HUDEP-2 (cell line): ENCODE data around the gene SLC4A11.
A peak's percentile ranks its signal among the peaks of the same experiment; 100 is the strongest.

ENCODE experiments used
- DNase-seq, 76 experiments: peaks; one replicate each; lab custom pipeline; 2025; ENCODE audit not compliant: unreplicated experiment in 76 of 76; lab: John Stamatoyannopoulos, UW

SLC4A11 gene

DNA sequence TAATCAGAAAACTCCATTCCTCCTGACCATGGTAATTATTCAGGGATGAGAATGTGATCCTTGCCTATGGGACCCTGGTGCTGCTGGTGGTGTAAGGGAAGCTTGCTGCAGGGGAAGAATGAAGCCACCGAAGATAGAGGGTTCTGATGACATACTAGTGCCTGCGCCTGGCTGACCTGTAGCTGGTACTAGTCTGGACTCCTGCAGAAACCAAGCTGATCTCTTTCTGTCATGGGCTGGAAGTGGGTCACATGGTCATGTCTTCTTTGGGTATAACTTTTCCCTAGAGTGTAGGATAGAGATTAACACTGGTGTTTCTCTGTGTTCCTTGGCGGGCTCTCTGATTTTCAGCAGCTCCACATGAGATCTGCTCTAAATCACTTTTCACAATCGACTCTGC is 8.6 kb upstream of the SLC4A11 start:
- no peak for DNase-seq

DNA sequence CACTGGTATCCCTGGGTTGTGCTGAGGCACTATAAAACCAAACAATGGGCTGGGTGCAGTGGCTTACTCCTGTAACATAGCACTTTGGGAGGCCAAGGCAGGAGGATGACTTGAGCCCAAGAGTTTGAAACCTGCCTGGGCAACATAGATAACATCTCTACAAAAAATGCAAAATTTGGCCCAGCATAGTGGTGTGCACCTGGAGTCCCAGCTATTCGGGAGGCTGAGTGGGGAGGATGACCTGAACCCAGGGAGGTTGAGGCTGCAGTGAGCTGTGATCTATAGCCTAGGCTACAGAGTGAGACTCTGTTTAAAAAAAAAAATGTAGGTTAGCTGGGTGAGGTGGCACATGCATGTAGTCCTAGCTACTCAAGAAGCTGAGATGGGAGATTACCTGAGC is 7.7 kb upstream of the SLC4A11 start:
- DNase-seq = no peak

DNA sequence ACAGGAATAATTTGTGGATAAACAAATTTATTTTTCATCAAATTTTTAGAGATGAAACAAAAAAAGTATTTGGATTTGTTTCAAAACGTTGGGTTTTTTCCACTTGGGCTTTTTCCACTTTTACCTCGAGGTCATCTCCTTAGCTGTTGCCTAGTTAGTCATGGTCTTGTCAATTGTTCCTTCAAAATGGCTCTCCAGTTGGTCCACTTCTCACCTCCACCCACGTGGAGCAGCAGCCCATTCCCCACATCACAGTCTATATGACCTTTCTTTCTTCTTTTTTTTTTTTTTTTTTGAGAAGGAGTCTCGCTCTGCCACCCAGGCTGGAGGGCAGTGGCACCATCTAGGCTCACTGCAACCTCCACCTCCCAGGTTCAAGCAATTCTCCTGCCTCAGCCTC is 6.7 kb upstream of the SLC4A11 start:
- DNase-seq = no peak

DNA sequence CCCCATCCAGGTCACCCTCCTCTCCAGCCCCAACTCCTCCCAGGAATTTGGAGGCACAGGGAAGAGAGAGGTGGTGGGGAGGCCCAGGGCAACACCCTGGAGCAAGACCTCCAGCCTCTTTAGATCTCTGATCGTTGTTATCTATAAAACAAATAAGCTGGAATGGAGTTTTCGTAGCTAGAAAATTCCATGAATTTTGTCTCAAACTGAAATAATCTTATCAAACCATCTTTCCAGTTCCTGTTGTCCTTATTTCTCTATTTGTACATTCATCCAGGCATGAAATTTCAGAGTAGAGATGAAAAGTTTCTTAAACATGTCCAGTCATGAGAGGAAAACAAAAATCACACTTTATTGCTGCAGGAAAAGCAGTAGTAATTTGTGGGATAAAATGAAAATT is 6.2 kb upstream of the SLC4A11 start:
- no peak for DNase-seq

DNA sequence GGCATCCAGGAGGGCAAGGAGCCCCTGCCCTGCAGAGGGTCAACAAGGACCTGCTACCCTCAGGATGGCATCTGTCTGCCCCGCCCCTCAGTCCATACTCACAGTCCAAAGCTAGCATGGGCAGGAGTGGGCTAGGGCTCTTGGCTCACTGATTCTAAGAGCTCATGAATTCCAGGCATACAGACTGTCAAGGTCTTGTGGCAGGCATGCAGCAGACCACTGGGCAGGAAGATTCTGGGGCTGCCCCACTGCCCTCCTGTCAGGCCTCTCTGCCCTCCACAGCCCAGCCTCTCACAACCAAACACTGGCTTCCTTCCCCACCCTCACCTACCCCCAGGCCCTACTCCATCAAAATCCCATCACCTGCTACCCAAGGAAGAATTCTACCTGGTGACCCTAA is 5.6 kb upstream of the SLC4A11 start:
- DNase-seq = no peak

DNA sequence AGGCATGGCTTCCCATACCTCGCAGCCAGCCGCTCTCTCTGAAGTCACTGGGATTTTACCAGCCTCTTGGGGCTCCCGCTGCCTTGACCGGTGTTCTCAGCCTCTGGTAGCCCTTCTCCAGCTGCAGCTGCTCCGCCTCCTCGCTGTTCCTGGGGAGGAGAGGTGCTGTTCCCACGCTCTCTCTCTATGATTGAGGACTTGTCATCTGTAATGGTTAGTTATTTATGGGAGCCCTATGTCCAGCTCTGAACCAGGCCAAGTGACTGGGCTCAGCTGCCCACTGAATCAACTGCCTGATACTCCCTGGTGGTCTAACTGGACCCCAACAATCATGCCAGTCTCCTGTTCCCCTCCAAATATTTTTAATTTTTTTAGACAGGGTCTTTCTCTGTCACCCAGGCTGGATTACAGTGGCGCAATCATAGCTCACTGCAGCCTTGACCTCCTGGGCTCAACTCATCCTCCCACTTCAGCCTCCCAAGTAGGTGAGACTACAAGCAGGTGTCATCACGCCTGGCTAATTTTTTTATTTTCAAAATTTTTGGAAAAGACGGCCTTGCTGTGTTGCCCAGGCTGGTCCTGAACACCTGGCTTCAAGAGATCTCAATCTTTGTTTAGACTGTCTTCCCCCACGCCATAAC is 4.8 kb upstream of the SLC4A11 start:
- DNase-seq = no peak

DNA sequence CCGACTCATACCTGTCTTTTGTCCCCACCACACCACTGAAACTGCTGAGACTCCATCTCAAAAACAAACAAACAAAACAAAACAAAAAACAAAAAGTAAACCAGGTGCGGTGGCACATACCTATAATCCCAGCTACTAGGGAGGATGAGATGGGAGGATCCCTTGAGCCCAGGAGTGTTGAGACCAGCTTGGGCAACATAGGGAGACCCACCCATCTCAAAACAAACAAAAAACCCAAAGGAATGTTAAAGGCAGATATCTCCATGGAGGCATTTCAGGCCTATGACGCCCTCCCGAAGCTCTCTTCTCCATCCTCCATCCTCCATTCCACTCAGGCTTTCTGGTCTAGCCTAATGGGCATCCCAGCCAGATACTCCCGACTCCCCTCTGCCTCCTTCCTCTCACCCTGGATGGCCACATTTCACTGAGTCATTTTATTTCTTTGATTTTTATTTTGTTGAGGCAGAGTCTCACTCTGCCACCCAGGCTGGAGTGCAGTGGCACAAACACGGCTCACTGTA is 3.2 kb upstream of the SLC4A11 start:
- no peak for DNase-seq

DNA sequence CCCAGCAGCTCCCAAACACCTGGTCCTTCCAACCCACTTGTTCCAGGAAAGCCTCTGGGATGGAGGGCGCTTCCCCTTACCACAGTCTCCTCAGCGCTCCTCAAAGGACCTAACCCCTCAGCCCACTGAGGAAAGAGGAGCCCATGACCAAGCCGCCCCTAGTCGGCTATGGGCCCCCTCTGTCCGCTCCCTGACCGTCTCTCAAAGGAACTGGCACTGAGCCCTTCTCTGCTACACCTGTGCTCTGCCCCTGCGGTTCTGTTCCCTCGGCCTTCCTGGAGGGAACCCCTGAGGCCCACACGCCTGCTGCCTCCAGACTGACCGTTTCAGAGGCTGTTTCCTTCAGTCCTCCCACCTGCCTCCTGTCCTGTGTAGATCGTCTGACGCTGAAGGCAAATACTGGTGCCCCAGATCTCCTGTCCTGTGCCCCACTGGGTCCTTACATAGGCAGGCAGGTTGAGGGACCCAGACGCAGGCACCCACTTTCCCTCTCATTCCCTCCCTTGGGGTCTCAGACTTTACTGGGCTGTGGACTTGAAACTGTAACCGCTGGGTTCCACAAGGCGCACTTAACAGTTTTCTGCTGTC is 1.9 kb upstream of the SLC4A11 start:
- DNase-seq = no peak

DNA sequence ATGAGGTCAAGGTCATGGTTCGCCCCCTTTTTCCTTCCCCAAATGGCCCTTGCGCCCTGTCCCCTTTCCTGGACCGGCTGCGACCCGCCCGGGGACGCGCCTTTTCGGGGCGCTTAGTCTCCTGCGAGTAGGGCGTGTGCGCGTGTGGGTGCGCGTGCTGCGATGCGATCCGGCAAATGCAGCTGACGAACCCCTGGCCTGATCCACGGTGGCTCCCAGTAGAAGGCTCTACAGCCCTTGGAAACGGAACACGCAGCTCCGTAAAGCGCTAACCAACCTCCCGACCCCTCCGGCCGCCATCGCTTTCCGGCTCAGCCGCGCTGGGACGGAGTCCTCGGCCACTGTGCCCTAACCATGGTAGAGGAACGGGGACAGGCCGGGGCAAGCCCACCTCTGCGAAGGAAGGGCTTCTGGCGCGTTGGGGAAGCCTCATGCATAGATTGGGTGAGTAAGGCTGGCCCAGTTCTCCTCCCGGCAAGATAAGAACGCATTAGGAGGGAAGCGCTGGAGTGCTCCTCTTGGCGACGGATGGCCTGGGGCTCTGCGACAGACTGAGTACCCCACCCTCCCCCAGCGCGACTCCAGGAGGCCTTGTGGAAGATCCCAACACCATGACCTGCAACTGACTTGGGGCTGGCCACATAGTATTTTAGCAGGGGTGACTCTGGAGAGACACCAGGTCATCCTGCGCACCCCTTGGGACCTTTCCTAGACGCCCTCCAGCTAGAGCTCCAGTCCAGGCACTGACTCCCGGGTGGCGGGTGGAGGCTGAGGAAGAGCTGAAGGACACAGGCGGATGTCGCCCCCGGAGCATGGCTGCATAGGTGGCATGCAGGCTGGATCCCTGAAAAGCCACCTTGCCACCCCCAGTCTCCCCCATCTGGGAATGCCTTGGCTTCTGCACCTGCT is 1.1 kb upstream of the SLC4A11 start:
- DNase-seq = peak in 1 of 76 experiments; percentile 14

DNA sequence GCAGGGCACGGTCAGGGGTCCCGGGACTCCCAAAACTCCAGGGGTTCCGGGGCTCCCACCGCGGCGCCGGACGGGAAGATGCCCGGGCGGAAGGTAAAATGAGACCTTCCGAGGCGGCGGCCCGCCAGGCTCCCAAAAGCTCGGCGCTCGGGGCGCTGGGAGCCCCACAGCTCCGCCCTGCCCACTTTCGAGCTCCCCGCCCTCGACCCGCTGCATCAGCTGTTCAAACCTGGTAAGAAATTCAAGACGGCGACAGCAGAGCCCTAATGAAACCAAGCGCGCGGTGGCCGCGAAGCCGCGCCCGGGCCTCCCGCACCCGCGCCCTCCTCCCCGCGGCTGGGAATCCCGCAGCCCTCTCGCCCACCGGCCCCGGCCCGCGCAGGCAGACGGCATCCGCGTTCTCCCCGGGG is 369 bp downstream of the SLC4A11 start:
- peak in 3 of 76 experiments; percentile 20 to 28 (median 21) for DNase-seq

DNA sequence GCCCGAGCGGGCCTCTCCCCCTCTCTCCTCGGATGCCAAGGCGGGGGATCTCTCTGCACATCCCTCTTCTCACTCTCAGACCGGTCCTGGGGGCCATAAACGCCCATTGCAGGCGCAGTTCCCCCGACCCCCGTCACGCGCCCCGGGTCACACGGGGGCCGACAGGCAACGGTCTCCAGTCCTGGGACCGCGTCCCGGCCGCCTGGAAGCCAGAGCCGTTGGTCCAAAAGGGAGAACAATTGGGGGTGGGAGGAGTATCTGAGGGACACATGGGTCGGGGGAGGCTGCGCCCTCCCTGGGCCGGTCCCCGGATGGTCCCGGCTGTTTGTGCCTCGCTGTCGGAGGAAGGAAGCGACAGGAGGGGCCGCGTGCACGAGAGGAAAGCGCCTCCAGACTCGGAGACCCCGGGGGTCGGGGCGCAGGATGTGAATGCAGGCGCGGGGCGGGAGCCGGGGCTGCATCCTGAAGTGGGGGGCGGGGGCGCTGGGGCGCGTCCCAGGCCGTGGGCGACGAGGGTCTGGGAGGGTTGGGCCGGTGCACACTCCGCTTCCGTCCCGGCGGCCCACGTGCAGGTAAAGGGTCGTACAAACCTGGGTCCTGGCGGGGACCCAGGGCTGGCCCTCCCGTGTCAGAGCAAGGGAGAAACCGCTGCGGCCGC is 903 bp downstream of the SLC4A11 start:
- no peak for DNase-seq

DNA sequence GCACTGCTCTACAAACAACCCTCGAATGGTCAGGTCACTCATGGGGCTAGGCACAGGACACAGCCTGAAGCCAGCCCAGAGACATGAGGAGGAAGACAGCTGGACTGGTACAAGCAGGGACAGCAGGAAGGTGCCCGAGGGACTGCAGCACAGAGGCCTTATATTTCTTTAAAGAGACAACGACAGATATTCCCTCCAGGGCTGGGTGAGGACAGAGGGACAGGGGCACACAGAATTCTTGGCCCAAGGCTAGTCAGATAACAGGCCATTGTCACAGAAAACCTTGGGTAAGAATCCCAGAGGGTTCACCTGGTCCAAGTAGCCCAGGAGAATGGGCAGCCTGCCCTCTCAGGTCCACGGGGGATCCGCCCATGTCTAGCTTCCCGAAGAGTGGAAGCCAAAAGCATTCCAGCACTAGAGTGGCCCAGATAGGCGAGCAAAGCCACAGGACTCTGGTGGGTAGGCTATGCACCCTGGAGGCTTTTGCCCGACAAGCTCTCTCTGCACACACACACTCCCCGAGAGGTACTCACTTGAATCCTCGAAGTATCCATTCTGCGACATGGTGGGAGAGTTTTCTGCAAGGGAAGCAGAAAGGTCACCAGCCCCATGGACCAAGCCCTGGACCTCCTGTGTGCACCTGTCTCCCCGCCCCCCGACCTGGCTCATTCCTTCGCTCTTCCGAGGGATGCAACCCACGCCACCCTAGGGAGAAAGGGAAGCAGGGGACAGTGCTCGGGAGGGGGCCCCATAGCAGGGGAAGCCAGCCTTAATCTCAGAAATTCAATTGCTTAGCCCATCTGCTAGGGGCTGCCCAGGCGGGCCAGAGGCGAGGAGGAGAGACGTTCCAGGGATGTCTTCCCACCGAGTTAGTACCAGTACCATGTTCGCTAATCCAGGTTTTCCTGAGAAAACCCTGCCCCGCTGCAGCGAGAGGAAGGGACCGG is 1.7 kb downstream of the SLC4A11 start:
- no peak for DNase-seq

DNA sequence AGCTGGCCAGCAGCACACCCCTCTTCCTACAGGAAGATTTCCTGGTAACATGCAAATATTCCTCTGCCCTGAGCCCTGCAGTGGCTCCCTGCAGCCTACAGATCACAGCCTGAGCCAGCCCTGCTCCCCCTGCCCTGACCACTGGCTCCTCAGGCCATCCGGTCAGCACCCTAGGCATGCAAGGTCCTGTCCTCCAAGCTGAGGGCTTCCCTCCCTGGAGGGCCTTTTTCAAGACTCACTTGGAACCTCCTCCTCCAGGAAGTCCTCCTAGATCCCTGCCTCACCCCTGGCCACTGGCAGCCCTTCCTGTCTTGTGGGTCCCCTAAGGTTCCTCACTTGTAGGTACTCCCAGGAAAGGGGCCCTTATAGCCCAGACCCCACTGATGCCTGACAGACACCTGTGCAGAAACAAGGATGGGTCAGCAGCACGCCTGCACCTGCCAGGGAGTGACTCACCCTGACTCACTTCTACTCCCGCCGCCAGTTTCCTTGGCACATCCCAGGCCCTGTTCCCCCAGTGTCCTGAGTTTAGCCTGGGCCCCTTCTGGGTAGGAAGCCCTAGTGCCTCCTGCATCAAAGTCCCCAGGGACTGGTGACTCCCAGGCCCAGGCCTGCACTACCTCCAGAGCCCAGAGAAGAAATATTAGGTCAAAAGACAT is 3.2 kb downstream of the SLC4A11 start:
- DNase-seq = no peak

DNA sequence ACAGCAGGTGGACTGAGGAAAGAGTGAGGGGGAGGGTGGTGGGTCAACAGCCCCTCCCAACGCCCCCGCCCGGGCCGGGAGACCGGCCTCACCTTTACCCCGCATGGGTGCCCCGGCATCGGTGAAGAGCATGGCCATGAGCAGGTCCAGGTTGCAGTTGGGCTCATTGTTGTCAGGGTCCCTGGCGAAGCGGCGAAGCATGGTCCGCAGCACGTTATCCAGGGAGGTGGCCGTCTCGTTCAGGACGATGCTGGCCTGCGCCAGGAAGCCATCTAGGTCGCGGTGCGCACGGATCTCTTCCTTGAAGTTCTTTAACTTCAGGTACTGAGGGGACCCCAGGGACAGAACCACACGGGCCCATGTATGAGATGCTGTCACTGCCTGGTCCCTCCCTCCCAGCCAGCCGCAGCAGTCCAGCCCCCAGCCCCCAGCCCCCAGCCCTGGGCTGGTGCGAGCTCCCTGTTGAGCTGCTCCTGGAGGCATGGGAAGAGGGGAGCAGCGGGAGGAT is 4.9 kb downstream of the SLC4A11 start:
- DNase-seq = no peak

DNA sequence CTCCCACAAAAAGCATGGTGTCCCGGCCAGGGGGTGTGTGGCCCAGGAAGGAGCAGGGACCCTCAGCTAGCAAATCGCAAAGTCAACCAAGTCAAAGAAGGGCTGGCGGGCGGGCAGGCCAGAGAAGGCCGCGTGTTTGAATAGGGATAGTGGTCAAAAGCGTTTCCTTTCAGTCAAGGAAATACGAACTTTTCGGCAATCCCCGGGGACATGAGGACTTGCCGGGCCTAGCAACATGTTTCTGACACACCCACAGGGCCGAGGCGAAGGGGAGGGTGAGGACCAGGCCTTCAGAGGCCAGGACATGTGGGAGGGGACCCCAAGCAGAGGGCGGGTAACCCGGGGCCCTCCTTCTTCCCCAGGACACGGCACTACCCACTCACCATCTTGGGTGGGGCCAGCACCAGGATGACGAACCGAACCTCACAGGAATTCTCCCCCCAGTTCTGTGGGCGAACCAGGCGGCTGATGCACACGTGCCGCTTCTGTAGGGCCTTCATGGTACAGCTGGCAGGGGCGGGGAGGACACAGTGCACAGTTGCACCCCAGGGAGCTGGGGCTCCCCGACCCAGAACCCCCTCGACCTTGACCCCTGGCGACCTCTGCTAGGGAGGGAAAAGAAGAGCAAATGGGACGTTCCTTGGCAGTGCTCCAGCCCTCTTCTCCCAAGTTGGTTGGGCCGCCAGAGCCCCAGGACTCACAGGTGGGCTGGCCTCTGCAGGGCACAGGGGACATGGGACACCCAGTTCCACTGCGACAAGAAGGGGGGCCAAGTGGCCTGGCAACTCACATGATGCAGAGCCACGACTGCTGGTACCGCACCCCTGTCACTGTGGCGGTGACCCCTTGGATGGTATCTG is 5.6 kb downstream of the SLC4A11 start:
- DNase-seq = no peak

DNA sequence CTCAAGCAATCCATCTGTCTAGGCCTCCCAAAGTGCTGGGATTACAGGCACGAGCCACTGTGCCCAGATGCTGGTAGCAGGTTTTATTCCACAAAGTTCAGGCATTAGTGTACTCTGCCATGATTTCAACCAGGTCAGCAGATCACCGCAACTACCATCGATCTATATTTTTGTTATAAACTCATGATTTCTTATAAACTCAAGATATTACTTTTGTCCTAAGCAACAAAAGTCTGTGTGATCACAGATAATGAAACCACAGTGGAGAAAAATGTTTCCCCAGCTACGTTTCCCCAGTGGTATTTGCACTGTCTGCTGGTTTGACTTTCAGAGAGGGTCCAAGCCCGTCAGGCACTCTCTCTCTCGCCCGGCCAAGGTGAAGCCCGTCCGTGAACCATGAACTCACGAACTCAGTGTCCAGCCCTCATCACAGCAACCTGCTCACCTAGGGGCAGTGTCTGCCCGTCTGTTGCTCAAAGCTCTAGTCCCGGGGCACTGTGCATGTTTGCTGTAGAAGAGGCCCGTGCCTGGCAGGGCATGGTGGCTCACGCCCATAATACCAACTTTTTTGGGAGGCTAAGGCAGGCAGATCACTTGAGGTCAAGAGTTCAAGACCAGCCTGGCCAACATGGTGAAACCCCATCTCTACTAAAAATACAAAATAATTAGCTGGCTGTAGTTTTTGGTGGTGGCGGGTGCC is 7.0 kb downstream of the SLC4A11 start:
- no peak for DNase-seq

DNA sequence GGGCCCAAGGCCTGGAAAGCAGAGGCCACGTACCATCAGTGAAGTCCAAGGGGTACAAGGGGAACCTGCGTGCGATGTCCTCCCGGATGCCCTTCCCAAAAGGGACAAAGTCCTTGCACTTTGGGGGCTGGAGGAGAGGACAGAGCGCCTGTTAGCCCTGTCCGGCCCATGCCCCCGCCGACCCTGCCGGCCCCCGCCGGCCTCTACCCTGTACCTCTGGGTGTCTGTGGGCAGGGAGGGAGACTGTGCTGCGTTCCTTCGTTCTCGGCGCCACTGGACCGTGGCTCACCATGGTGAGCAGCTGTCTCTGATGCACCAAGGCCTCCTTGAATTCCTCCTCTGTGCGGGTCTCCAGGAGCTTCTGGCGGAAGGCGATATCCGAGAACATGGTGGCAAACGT is 7.9 kb downstream of the SLC4A11 start:
- DNase-seq = no peak

DNA sequence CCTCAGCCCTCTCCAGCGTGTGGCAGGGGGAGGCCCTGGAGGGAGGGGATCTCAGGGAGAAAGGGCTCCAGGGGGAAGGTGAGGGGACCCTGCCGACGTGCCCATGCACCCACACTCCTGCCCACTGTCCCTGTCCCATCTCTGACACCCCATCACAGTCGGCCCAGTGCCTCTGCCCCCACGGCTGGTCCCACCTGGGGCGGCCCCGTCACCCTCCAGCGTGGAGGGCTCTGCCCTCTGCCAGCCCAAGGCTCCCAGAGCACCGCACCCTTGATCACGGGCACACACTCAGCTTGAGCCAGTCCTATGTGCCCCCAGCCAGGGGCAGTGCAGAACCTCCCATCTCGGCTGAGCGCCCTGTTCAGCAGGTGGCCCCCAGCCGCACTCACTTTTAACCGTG is 9.2 kb downstream of the SLC4A11 start:
- DNase-seq = no peak
